CD14-positive monocyte (primary cell): Measurements from ENCODE around the gene PAK5. TPM values are rescaled to one million over a fixed set of nuclear protein-coding genes. Genes with fewer than 3 reads are reported as not detected.

Experiments used
- DNase-seq, 3 donors: peaks; one replicate each; pipeline ENCODE4 v3.0.0-alpha.2; 2011 to 2022
- H2AFZ ChIP-seq: 2 replicates; pipeline ENCODE4 v1.6.0; 2012; ENCODE audit warnings: mild to moderate bottlenecking, low read depth, low read length, inconsistent platforms; ENCODE audit not compliant: insufficient read depth, poor library complexity, severe bottlenecking
- H3K27ac ChIP-seq, 2 donors: 1 replicate in 1 of 2; 2 replicates in 1 of 2; pipeline ENCODE4 v1.5.1; 2012 to 2013; ENCODE audit warnings: low read length in 2 of 2, control low read depth in 1 of 2, inconsistent platforms in 1 of 2, low read depth in 1 of 2, mild to moderate bottlenecking in 1 of 2
- H3K27me3 ChIP-seq, 2 donors: one replicate each; pipeline versions ENCODE4 v1.6.0 to v1.6.1; 2011 to 2013; ENCODE audit warnings: low read length in 2 of 2; ENCODE audit not compliant: control insufficient read depth in 2 of 2, insufficient read depth in 2 of 2
- H3K36me3 ChIP-seq, 2 donors: replicated peaks in 1 of 2; 1 replicate in 1 of 2; 2 replicates in 1 of 2; pipeline versions ENCODE4 v1.5.1 to v1.6.1; 2012 to 2013; ENCODE audit warnings: low read length in 2 of 2, control low read depth in 1 of 2, inconsistent platforms in 1 of 2, mild to moderate bottlenecking in 1 of 2; ENCODE audit not compliant: insufficient read depth in 2 of 2, control insufficient read depth in 1 of 2
- H3K4me1 ChIP-seq, 2 donors: 1 replicate in 1 of 2; 2 replicates in 1 of 2; pipeline versions ENCODE4 v1.5.1 to v1.6.1; 2012 to 2013; ENCODE audit warnings: low read length in 2 of 2, control low read depth in 1 of 2, inconsistent platforms in 1 of 2, mild to moderate bottlenecking in 1 of 2, moderate library complexity in 1 of 2; ENCODE audit not compliant: insufficient read depth in 2 of 2, control insufficient read depth in 1 of 2
- H3K4me2 ChIP-seq: replicated peaks from 2 replicates; pipeline ENCODE3; 2012; ENCODE audit warnings: low read length, moderate library complexity, mild to moderate bottlenecking; ENCODE audit not compliant: poor library complexity, severe bottlenecking; ENCODE audit errors: extremely low read depth
- H3K4me3 ChIP-seq, 3 experiments: fragments of 200-600 bp in 1 of 3; sonication (generic) in 1 of 3; replicated peaks in 1 of 3; 1 replicate in 2 of 3; 2 replicates in 1 of 3; pipeline ENCODE4 v1.5.1; 2011 to 2013; ENCODE audit warnings: low read length in 3 of 3, mild to moderate bottlenecking in 3 of 3, control low read depth in 2 of 3, low read depth in 2 of 3, inconsistent platforms in 1 of 3, moderate library complexity in 1 of 3
- H3K79me2 ChIP-seq: 2 replicates; pipeline ENCODE4 v1.6.0; 2012; ENCODE audit warnings: mild to moderate bottlenecking, control low read depth, inconsistent platforms, low read length, moderate library complexity; ENCODE audit not compliant: insufficient read depth
- H3K9ac ChIP-seq: 2 replicates; pipeline ENCODE4 v1.6.0; 2017; ENCODE audit warnings: low read length, mild to moderate bottlenecking; ENCODE audit not compliant: insufficient read depth, poor library complexity, severe bottlenecking
- H3K9me3 ChIP-seq, 2 donors: replicated peaks in 1 of 2; 1 replicate in 1 of 2; 2 replicates in 1 of 2; pipeline versions ENCODE4 v1.5.1 to v1.6.1; 2012 to 2013; ENCODE audit warnings: low read length in 2 of 2, control low read depth in 1 of 2; ENCODE audit not compliant: control insufficient read depth in 1 of 2, insufficient read depth in 1 of 2
- H4K20me1 ChIP-seq: 2 replicates; pipeline ENCODE4 v1.6.0; 2012; ENCODE audit warnings: mild to moderate bottlenecking, low read length, control low read depth, moderate library complexity; ENCODE audit not compliant: insufficient read depth
- H3K27ac Mint-ChIP-seq, 7 donors: one replicate each; pipeline ENCODE4 v1.8.0; 2020; ENCODE audit warnings: mild to moderate bottlenecking in 7 of 7, mixed read lengths in 7 of 7, moderate library complexity in 6 of 7, inconsistent platforms in 2 of 7
- H3K27me3 Mint-ChIP-seq, 3 donors: one replicate each; pipeline ENCODE4 v1.8.0; 2021 to 2022; ENCODE audit warnings: low read depth in 3 of 3, mild to moderate bottlenecking in 3 of 3, mixed read lengths in 3 of 3, moderate library complexity in 3 of 3, inconsistent platforms in 1 of 3
- H3K36me3 Mint-ChIP-seq, 2 donors: one replicate each; pipeline ENCODE4 v1.8.0; 2020; ENCODE audit warnings: mixed read lengths in 2 of 2, inconsistent platforms in 1 of 2, mild to moderate bottlenecking in 1 of 2
- H3K4me1 Mint-ChIP-seq: one replicate; pipeline ENCODE4 v1.8.0; 2020; ENCODE audit warnings: mild to moderate bottlenecking, mixed read lengths
- H3K4me3 Mint-ChIP-seq, 2 donors: one replicate each; pipeline ENCODE4 v1.8.0; 2020; ENCODE audit warnings: mild to moderate bottlenecking in 2 of 2, mixed read lengths in 2 of 2, moderate library complexity in 1 of 2
- H3K9me3 Mint-ChIP-seq, 7 donors: one replicate each; pipeline ENCODE4 v1.8.0; 2020 to 2022; ENCODE audit warnings: mixed read lengths in 7 of 7, mild to moderate bottlenecking in 6 of 7, moderate library complexity in 6 of 7, inconsistent platforms in 2 of 7
- CTCF ChIP-seq: fragments of 200-600 bp; IDR thresholded peaks from one replicate; pipeline ENCODE4 v1.8.0; 2022; ENCODE audit warnings: antibody characterized with exemption, mild to moderate bottlenecking
- WGBS: methylation state at CpG from one replicate; pipeline ENCODE4 v1.1.5; 2013; ENCODE audit warnings: missing lambda C conversion rate; ENCODE audit not compliant: insufficient coverage; 5-methylcytosine and 5-hydroxymethylcytosine counted together
- intact Hi-C, 2 donors: fragments of 100-400 bp; cut with micrococcal nuclease; formaldehyde crosslinking; loops; one replicate each; pipeline versions ENCODE4 v1.15.0 to v1.15.1; 2023
- polyA plus RNA-seq, 3 donors: library from polyadenylated mRNA; depleted of rRNA in 1 of 3; unstranded in 2 of 3; stranded (reverse) in 1 of 3; fragments of 300-500 nt in 2 of 3; fragments of >200 nt in 1 of 3; fragmentation: Illumina TruSeq in 2 of 3; gene quantifications; 1 replicate in 2 of 3; 2 replicates in 1 of 3; pipeline ENCODE4 v1.2.3, GENCODE V29; 2012 to 2021

Gene PAK5
- polyA plus RNA-seq, 3 donors: not detected

- Histone ChIP-seq H2AFZ (no peak overlapping the region), H4K20me1 (no peaks in the 10 kb centered on the region), H3K4me2 (no peak overlapping the region), H3K4me3 (no peak overlapping the region), H3K4me1 (peaks cover 16 to 19% of the 10 kb centered on the region in 2 donors), H3K9me3 (peaks cover 8% of the 10 kb centered on the region in 2 donors), H3K79me2 (no peaks in the 10 kb centered on the region), H3K36me3 (no peaks in the 10 kb centered on the region), H3K27ac (no peak overlapping the region), H3K9ac (no peak overlapping the region), H3K27me3 (peaks cover 54% of the 10 kb centered on the region in 2 donors)
- H3K27ac Mint-ChIP-seq: peak overlapping the region in 5 of 7 donors; percentile 28 to 76 (median 46)
- no peaks in the 10 kb centered on the region for H3K36me3 Mint-ChIP-seq
- peak overlapping the region in 1 of 2 donors; percentile 46 for H3K4me3 Mint-ChIP-seq
- H3K9me3 Mint-ChIP-seq: peaks cover 0 to 23% (median 10%) of the 10 kb centered on the region in 7 donors
- 66% methylated on average over 2 of the region's 8 CpGs for WGBS
- peak; percentile 56 to 75 (median 67) for DNase-seq
- H3K4me1 Mint-ChIP-seq: peaks cover 17% of the 10 kb centered on the region
- peaks cover 50 to 71% (median 55%) of the 10 kb centered on the region in 3 donors for H3K27me3 Mint-ChIP-seq
- no peak for TF ChIP-seq CTCF
- intact Hi-C loops: loop anchor here (5.0 kb wide), 1 partner anchor 296 kb away; no protein-coding TSS in a partner anchor
These were observed 223.0 kb downstream of the PAK5 start for GRCh38 chr20:9615766-9616454.

GRCh38 chr20:9615118-9615517 is 223.8 kb downstream of the PAK5 start:
- Histone ChIP-seq H2AFZ (no peak overlapping the region), H3K4me1 (peaks cover 16 to 19% of the 10 kb centered on the region in 2 donors), H3K27me3 (peaks cover 57 to 59% of the 10 kb centered on the region in 2 donors), H3K4me2 (no peak overlapping the region), H3K79me2 (no peaks in the 10 kb centered on the region), H3K9ac (no peak overlapping the region), H4K20me1 (no peaks in the 10 kb centered on the region), H3K9me3 (peaks cover 8% of the 10 kb centered on the region in 2 donors), H3K4me3 (no peak overlapping the region), H3K36me3 (no peaks in the 10 kb centered on the region), H3K27ac (no peak overlapping the region)
- no peak for DNase-seq
- peak overlapping the region in 1 of 2 donors; percentile 58 for H3K4me3 Mint-ChIP-seq
- TF ChIP-seq CTCF: no peak
- peaks cover 17% of the 10 kb centered on the region for H3K4me1 Mint-ChIP-seq
- H3K27me3 Mint-ChIP-seq: peaks cover 53 to 70% (median 54%) of the 10 kb centered on the region in 3 donors
- peaks cover 0 to 23% (median 10%) of the 10 kb centered on the region in 7 donors for H3K9me3 Mint-ChIP-seq
- H3K27ac Mint-ChIP-seq: no peak overlapping the region
- 62% methylated on average over 3 of the region's 4 CpGs for WGBS
- intact Hi-C loops: loop anchor here (5.0 kb wide), 1 partner anchor 297 kb away; no protein-coding TSS in a partner anchor
- no peaks in the 10 kb centered on the region for H3K36me3 Mint-ChIP-seq
